Osteocyte (in vitro differentiated cells): ENCODE measurements around the gene KPNA3. TPM values are rescaled to one million over a fixed set of nuclear protein-coding genes. Genes with fewer than 3 reads are reported as not detected.

Source experiments
- DNase-seq: peaks from one replicate; pipeline ENCODE4 v3.0.0; 2021; ENCODE audit warnings: mixed read lengths; ENCODE audit not compliant: unreplicated experiment; ENCODE audit errors: extremely low spot score
- H3K27ac Mint-ChIP-seq: one replicate; pipeline ENCODE4 v1.8.0; 2021; ENCODE audit warnings: mild to moderate bottlenecking, mixed read lengths; ENCODE audit not compliant: unreplicated experiment
- H3K27me3 Mint-ChIP-seq: one replicate; pipeline ENCODE4 v1.8.0; 2021; ENCODE audit warnings: mixed read lengths; ENCODE audit not compliant: unreplicated experiment
- H3K36me3 Mint-ChIP-seq: one replicate; pipeline ENCODE4 v1.8.0; 2021; ENCODE audit warnings: mixed read lengths; ENCODE audit not compliant: unreplicated experiment
- H3K4me1 Mint-ChIP-seq: one replicate; pipeline ENCODE4 v1.8.0; 2021; ENCODE audit warnings: mixed read lengths; ENCODE audit not compliant: unreplicated experiment
- H3K4me3 Mint-ChIP-seq: one replicate; pipeline ENCODE4 v1.8.0; 2021; ENCODE audit warnings: mild to moderate bottlenecking, moderate library complexity, mixed read lengths; ENCODE audit not compliant: unreplicated experiment
- H3K9me3 Mint-ChIP-seq: one replicate; pipeline ENCODE4 v1.8.0; 2021; ENCODE audit warnings: mixed read lengths; ENCODE audit not compliant: unreplicated experiment
- total RNA-seq: library from RNA; stranded (reverse); gene quantifications from 2 replicates; pipeline ENCODE4 v1.2.1, GENCODE V29; 2021
- TF ChIP-seq, protein P1 (sequence below): fragments of 200-600 bp; sonication (generic); IDR thresholded peaks from 2 replicates; pipeline ENCODE4 v1.5.0; 2021; ENCODE audit warnings: antibody characterized with exemption, mild to moderate bottlenecking, moderate library complexity

Gene KPNA3
- total RNA-seq, 1 donor from 2014 or later = 39.9 TPM

DNA sequence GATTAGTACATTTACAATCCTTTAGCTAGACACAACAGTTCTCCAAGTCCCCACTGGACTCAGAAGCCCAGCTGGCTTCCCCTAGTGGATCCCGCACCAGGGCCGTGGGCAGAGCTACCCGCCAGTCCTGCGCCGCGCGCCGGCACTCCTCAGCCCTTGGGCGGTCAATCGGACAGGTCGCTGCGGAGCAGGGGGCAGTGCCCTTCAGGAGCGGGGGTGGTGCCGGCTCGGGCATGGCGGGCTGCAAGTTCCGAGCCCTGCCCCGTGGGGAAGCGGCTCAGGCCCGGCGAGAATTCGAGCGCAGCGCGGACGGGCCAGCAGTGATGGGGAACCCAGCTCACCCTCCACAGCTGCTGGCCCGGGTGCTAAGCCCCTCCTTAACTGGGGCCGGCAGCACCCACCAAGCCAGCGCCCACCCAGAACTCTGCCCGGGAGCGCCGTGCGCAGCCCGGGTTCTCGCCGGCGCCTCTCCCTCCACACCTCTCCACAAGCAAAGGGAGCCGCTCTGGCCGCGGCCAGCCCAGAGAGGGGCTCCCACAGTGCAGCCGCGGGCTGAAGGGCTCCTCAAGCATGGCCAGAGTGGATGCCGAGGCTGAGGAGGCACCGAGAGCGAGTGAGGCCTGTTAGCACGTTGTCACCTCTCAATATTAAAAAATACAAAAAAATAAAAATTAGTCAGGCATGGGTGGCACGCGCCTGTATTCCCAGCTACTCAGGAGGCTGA is 114.1 kb downstream of the KPNA3 start:
- peaks cover 4% of the 10 kb centered on the region for H3K36me3 Mint-ChIP-seq

DNA sequence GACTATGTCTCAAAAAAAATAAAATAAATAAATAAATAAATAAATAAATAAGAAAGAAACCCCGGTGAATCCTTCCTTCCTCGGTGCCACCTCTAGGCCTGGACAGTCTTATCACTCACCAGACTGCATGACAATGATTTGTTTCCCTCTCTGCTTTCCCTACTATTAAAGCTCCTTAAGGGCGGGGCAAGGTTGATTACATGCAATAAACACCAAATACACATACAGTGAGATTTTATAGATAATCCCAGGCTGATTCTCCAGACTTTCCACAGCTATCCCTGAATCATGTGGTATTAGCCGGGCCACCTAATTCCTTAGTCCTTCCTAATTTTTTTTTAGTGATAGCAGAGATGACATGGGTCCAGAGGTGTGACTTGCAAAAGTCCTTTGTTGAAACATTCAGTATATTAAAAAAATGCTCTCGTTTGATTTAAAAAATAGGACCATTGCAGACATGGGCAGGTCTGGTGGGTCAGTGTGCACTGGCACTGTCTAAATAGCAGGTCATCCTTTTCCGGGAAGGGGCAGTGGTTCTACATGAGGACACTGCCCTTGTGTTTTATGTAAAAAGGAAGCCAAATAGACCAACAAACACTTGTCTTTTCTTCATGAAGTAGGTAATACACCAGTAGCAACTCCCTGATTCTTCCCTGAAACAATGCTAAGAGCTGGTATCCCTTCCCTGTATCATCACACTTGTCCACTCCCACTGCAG is 115.7 kb downstream of the KPNA3 start:
- no peaks in the 10 kb centered on the region for H3K4me1 Mint-ChIP-seq
- TF ChIP-seq, protein P1, sequence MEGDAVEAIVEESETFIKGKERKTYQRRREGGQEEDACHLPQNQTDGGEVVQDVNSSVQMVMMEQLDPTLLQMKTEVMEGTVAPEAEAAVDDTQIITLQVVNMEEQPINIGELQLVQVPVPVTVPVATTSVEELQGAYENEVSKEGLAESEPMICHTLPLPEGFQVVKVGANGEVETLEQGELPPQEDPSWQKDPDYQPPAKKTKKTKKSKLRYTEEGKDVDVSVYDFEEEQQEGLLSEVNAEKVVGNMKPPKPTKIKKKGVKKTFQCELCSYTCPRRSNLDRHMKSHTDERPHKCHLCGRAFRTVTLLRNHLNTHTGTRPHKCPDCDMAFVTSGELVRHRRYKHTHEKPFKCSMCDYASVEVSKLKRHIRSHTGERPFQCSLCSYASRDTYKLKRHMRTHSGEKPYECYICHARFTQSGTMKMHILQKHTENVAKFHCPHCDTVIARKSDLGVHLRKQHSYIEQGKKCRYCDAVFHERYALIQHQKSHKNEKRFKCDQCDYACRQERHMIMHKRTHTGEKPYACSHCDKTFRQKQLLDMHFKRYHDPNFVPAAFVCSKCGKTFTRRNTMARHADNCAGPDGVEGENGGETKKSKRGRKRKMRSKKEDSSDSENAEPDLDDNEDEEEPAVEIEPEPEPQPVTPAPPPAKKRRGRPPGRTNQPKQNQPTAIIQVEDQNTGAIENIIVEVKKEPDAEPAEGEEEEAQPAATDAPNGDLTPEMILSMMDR = no peak
- H3K27ac Mint-ChIP-seq = no peak overlapping the region
- no peaks in the 10 kb centered on the region for H3K27me3 Mint-ChIP-seq
- no peaks in the 10 kb centered on the region for H3K9me3 Mint-ChIP-seq
- no peak overlapping the region for H3K4me3 Mint-ChIP-seq
- no peak for DNase-seq
- peaks cover 4% of the 10 kb centered on the region for H3K36me3 Mint-ChIP-seq

More for the DNA sequence above, 114.1 kb downstream of the KPNA3 start:
- Mint-ChIP-seq H3K4me1 (no peaks in the 10 kb centered on the region), H3K27ac (no peak overlapping the region), H3K9me3 (no peaks in the 10 kb centered on the region), H3K4me3 (no peak overlapping the region), H3K27me3 (no peaks in the 10 kb centered on the region)
- TF ChIP-seq, protein P1 = no peak
- no peak for DNase-seq

DNA sequence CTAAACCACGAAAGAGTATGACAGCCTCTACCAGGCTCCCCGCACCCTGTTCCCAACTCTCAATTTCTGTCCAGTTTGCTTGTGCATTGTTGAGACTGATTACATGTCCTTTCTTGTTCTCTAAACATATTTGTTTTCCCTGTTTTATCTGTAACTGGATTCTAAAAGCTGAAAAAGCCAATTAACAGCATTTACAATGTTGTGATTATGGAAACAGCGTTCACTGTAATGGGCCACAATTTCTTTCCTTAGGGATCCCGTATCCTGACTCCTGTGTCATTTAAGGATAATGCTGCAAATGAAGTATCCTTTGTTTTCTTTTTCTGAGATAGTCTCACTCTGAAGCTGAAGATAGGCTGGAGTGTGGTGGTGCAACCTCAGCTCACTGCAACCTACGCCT is 121.7 kb downstream of the KPNA3 start:
- TF ChIP-seq, protein P1 = no peak
- Mint-ChIP-seq H3K36me3 (peaks cover 7% of the 10 kb centered on the region), H3K4me1 (peaks cover 10% of the 10 kb centered on the region), H3K4me3 (no peak overlapping the region), H3K9me3 (no peaks in the 10 kb centered on the region), H3K27me3 (no peaks in the 10 kb centered on the region), H3K27ac (no peak overlapping the region)
- DNase-seq = no peak

DNA sequence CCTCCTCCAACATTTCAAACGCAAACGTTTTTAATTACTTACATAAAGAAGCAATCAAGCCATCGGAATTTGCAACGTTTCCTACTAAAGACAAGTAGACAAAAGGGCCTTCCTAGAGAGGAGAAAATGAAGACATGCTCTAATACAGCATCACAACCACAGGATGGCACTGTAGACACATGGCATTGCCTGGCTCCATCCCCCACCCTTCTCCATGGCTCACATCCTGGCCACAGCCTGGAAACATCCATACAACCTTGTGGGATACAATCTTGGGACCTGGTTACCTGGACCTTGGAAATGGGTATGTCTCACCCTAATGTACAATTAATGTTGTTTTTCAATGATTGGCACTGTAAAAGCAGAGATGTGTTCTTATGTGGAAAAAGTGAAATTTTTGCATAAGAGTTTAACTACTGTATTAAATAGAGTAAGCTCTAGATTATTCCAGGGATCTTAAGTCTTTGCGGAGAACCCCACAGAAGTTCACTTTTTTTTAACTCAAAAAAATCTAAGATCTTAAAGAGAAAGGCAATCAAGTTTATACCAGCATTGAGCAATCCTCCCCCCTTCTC is 122.7 kb downstream of the KPNA3 start:
- peaks cover 10% of the 10 kb centered on the region for H3K4me1 Mint-ChIP-seq
- H3K4me3 Mint-ChIP-seq = no peak overlapping the region
- DNase-seq = no peak
- no peaks in the 10 kb centered on the region for H3K27me3 Mint-ChIP-seq
- no peaks in the 10 kb centered on the region for H3K9me3 Mint-ChIP-seq
- TF ChIP-seq, protein P1 = peak; percentile 84
- peaks cover 9% of the 10 kb centered on the region for H3K36me3 Mint-ChIP-seq
- H3K27ac Mint-ChIP-seq = peak overlapping the region; percentile 25

DNA sequence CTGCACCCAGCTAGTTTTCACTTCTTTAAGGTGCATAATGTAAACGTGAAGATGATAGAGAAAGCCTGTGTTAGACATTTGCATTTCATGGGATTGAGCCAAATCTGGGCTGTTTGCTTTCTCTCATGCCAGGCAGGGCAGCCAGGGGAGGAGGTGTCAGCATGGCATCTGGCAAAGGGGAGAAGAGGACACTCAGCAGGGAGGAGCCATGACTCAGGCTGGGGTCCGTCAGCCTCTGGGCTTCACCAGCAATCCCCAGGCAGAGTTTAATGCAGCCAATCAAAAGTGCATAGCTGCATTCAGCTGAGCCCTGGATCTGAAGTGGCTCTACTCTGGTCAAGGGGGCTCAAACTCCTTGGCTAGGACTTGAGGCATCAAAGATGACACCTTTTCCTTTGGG is 124.7 kb downstream of the KPNA3 start:
- Mint-ChIP-seq H3K4me3 (no peak overlapping the region), H3K9me3 (no peaks in the 10 kb centered on the region), H3K27me3 (no peaks in the 10 kb centered on the region), H3K36me3 (peaks cover 16% of the 10 kb centered on the region), H3K27ac (peak overlapping the region; percentile 38), H3K4me1 (peaks cover 10% of the 10 kb centered on the region)
- DNase-seq = no peak
- TF ChIP-seq, protein P1 = no peak
